IPS DF 19.7 (cell line): Measurements from ENCODE around the gene MAST4.

ENCODE experiments used
- DNase-seq: peaks from one replicate; pipeline ENCODE4 v3.0.0-alpha.2; 2013; ENCODE audit warnings: low read depth, low spot score

MAST4 gene

GRCh38 chr5:66842540-66842939, 246.3 kb downstream of the MAST4 start:
- no peak for DNase-seq

DNA sequence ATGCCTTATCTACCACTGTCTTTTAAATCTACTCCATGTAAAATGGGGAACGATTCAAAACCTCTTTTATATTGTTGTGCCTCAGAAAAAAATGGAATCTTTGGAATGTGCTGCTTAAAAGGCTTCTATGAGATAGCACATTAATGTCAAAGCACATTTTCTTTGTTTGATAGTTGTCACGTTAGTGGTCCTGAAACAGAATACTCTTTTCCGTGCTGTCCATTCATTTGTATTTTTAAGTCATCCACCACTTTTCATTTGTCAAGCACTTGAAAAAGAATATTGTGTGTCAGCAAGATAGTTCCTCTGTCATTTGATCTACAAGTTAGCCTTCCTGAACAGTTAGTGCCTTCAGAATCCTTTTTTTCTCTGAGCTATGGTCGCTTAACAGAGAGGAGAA, 246.9 kb downstream of the MAST4 start:
- no peak for DNase-seq

DNA sequence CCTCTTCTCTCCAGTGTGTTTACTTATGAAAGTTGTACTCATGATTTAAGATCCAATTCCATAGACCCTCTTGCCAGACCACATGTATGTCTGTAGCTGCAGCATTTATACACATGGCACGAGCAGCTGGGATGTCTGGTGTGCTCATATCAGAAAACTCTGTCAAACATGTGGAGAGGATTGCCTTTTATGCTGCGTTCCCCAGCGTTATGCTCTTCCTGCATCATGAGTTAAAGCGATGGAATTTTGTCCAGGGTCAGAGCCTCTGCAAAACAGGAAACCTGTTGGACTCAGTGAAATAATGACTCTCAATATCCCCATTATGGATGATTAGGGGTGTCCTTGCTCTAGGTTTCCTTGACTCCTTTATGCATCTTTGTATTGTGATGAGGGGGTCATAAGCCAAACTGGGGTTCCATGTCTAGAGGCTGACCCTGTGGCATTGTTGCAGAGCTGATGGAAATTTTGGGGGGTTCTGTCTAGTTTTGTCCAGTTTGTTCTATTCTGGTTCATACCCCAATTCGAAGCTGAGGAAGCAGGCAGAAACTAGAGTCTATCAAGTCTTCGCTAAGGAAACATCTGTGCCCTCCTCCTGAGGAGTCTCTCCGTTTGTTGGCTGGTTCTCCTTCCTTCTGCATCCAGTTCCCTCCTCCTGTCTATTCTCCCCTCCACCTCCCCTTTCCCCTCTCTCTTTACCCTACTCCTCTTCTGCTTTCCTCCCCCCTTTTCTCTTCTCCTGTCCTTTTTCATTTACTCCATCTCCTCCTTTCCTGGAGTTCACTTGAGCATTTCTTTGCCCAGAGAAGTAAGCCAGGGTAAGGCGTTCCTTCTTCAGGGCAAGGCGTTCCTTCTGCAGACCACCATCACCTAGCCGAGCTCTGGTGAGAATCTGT, 252.8 kb downstream of the MAST4 start:
- no peak for DNase-seq

DNA sequence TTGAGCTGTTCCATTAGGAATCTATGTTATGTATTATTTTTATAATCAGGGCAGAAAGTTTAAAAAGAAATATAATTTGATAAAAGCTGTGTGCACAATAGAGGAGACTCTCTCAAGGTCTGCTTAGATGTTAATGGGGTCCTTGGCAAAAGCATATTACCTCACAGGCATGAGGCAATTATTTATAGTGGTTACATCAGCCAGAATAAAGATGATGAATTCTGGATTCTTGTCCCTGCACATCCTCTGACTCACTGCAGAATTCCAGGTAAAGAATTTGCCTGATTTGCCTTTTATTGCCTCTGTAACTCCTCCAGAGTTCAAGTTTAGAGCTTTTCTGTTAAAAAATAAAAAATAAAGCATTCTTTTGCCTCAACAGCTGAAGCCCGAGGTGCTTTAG, 253.6 kb downstream of the MAST4 start:
- no peak for DNase-seq

- no peak for DNase-seq
Observed at GRCh38 chr5:66850354-66851075, 254.3 kb downstream of the MAST4 start.

DNA sequence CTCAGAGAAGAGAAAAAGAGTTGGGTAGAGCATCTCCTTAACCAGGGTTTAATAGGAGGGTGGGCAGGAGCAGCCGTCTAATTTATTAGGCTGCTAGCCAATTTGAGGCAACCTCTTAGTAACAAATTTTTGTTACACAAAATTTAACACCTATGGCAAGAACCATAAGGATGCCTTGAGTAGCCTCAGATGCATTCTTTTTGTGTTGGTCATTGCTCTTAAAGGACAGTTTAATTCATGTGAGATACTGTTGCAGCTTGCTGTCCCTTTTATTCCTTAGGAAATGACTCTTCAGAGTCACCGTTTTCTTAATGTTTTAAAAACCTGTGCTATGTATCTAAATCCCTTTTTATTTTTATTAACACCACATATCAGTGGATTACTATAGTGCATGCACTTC, 255.1 kb downstream of the MAST4 start:
- DNase-seq, result no peak

DNA sequence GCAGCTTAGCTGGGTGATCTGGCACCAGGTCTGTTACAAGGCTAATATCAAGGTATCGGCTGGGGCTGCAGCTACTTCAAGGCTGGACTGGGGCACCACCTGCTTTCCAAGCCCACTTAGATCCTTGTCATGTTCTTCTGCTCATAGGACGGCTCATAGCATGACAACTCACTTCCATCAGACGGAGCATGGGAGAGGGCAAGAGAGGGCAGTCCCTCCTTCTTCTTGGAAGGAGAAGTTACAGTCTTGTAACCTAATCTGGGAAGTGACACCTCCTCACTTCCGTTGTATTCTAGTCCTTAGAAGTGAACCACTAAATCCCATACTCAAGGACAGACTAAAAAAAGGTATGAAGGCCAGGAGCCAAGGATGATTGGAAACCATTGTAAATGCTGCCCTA, 258.2 kb downstream of the MAST4 start:
- no peak for DNase-seq

DNA sequence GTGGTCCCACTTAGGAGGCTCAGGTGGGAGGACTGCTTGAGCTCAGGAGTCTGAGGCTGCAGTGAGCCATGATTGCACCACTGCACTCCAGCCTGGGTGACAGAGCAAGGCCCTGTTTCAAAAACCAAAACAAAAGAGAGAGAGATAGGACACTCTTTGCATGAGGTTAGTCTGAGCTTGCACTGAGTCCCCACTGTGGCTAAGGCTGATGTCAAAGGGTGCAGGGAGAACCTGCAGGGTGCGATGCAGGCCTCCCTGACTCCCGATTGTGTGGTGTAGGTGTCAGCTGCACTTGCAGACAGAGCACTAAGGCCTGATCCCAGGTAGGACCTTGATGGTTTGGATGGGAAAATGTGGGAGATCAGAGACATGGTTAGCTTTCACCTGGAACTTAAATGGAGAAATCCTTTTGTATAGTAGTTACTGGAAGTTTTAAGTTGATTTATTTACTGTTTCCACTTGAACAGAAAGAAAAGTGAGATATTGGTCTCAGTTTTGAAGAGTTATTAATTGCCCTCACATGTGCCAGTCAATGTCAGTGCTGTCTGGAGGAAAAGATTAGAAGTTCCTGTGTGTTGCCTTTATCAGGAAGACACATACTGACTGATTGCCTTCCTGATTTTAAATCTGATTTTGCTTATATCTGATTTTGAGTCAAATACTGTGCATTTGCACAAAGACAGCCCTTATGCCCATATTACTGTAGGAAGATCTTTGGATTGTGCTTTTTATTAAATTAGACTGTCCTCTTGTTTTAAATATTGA, 260.0 kb downstream of the MAST4 start:
- no peak for DNase-seq

- no peak for DNase-seq
Observed at GRCh38 chr5:66859526-66859925, 263.3 kb downstream of the MAST4 start.

GRCh38 chr5:66860199-66860975, 264.2 kb downstream of the MAST4 start:
- no peak for DNase-seq

- DNase-seq, result no peak
Observed at GRCh38 chr5:66861402-66861801, 265.2 kb downstream of the MAST4 start.

- no peak for DNase-seq
Observed at GRCh38 chr5:66862020-66862419, 265.8 kb downstream of the MAST4 start.

DNA sequence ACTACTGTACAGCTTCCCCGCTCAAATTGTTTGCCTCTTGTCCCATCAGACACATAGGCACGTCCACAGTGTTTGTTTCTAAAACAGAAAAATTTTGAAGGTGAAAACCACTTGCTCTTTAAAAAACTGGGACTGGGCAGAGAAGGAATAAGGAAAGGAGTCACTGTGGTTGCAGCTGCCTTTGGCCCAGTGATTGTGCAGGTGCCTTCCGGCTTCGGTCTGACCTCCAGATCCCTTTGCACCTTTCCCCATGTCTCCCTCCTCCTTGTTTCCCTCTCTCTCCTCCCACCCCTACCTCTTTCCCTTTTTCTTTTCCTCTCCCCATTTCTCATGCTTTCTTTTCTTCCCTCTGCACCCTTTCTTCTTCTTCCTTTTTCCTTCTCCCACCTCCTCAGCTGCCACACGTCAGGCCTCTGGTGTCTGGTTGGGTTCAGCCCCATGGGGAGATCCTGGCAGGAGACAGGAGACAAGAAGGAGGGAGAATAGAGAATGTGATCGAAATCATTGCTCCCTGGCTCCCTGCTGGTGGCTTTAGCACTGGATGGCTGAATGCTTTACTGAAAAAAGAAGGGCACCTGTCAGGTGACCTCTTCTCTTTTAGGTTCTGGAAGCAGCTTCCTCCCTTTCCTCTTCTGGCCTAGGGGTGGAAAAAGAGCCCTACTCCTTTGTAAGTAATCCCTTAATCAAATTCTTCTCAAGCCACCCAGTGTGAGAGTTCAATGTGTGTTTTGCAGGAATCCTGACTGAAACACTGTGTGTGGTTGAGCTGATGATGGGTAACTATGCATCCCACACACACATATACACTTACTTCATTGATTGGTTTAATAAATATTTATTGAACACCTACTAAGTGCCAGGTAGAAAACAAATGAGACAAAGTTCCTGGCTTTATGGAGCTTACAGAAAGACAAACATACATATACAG, 267.3 kb downstream of the MAST4 start:
- no peak for DNase-seq

GRCh38 chr5:66864240-66864884, 268.2 kb downstream of the MAST4 start:
- DNase-seq, result no peak

DNA sequence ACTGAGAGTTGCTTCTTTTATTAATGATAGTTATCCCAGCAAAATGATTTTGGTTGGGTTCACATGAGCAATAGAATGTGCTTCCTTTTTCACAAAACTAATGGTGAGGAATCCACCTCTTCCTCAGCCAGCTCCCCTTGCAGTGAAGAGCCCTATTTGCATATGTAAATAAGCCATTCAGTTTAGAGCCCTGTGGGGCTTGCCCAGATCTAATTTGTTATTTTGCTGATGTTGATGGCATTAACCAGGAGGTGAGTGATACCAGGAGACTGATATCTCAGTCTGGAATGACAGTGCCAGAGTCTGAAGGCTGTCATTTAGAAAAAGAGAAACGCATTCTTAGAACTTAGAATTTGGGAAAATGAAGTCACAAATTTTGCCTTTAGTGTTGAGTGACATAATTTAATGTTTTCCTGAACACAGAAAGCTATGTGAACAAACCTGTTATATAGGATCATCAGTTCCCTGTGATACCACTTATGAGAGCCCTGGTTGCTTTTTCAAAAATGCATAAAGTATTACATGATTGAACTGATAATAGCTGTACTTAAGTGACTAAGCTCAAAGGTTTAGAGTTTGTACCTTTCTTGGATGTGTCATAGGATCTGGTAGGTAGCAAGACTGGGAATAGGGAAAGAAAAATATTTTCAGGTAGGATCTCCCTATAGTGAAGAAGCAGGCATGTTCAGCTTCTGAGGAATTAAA, 271.6 kb downstream of the MAST4 start:
- no peak for DNase-seq

DNA sequence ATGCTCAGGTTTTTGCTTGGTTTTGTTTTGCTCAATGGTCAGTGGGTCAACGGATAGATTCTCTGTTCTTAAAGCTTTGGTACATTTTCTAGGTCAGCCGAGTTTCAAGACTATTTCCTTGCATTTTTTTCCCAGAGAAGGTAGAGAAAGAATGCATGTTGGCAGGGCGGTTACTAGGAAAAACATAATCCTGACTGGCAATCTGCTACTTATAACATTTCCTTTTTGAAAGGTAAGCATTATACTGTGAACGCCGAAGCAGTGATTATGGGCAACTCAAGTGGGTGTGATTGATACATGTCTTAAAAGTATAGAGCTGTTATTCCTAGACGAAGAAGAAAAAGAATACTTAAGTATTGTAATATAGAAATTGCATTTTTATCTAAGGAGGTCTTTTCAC, 273.2 kb downstream of the MAST4 start:
- DNase-seq, result no peak

DNA sequence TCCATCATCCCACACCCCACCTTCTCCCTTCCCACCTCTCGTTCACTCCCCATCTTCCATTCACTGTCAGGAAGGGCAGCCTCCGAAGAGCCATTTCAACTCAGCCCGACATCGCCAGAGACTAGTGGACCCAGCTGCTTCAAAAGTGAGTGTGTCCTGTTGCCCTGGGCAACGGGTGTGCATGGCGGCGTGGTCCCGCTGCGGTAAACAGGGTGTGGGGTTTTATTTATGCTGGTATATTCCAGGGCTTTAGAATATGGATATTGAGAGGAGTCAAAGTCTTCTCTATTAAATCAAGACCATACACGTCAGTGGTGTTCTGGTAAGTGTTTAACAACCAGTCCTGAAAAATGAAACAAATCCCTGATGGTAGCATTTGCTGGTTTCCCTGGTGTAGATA, 274.5 kb downstream of the MAST4 start:
- DNase-seq, result no peak

- no peak for DNase-seq
Observed at GRCh38 chr5:66871651-66872050, 275.5 kb downstream of the MAST4 start.

- DNase-seq, result no peak
Observed at GRCh38 chr5:66872736-66873331, 276.6 kb downstream of the MAST4 start.
